ENCODE results near the gene MAP4K3. TPM values are rescaled to one million over a fixed set of nuclear protein-coding genes. Genes with fewer than 3 reads are reported as not detected.
A peak's percentile ranks its signal among the peaks of the same experiment; 100 is the strongest.

MAP4K3 gene
- total RNA-seq, 1 donor from 2014 or later, result 58.1 TPM

DNA sequence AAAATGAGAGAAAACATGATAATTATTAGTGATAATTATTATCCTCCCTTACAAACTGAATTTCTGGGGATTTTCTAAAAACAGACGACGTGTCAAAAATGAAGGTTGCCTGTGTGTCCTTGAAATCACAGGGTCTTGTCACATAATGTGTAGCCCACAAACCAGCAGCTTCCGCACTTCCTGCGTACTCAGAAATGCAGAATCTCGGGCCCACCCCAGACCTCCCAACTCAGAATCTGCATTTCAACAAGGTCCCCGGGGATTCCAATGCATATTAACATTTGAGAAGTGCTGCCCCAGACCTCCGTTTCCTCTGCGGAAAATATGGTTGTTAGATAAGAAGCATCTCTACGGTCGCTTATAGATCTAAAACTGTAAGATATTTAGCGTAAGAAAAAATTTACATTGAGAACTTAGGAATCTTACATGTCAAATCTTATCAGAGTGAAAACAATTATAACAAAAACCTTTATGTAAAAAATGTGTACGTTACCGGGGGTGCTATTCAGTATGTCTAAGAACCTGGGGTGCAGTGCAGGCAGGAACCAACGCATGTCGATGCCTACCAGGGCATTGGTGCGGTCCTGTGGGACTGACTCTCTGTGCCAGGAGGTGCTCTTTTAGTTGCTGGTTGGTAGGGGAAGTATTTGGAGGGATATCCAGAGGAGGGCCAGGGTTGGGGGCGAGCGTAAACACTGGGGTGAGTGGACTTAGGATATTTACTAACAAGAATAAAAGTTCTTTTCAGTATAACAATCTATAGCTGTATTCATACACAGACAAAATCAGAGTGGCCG is 208.5 kb downstream of the MAP4K3 start:
- H3K27me3 ChIP-seq (ENCODE audit: insufficient read depth, low read length), result no peaks in the 10 kb centered on the region
- H3K4me3 ChIP-seq (ENCODE audit: insufficient read depth, low read depth, low read length), result peak overlapping the region; percentile 30
- Mint-ChIP-seq H3K27ac (ENCODE audit: unreplicated experiment) (peak overlapping the region; percentile 69), H3K4me1 (ENCODE audit: low read depth, unreplicated experiment) (peaks cover 11% of the 10 kb centered on the region), H3K27me3 (ENCODE audit: low read depth, unreplicated experiment) (no peaks in the 10 kb centered on the region), H3K9me3 (ENCODE audit: unreplicated experiment) (no peaks in the 10 kb centered on the region), H3K4me3 (ENCODE audit: unreplicated experiment) (peak overlapping the region; percentile 67), H3K36me3 (ENCODE audit: low read depth, unreplicated experiment) (no peaks in the 10 kb centered on the region)
- TF ChIP-seq, protein P1, sequence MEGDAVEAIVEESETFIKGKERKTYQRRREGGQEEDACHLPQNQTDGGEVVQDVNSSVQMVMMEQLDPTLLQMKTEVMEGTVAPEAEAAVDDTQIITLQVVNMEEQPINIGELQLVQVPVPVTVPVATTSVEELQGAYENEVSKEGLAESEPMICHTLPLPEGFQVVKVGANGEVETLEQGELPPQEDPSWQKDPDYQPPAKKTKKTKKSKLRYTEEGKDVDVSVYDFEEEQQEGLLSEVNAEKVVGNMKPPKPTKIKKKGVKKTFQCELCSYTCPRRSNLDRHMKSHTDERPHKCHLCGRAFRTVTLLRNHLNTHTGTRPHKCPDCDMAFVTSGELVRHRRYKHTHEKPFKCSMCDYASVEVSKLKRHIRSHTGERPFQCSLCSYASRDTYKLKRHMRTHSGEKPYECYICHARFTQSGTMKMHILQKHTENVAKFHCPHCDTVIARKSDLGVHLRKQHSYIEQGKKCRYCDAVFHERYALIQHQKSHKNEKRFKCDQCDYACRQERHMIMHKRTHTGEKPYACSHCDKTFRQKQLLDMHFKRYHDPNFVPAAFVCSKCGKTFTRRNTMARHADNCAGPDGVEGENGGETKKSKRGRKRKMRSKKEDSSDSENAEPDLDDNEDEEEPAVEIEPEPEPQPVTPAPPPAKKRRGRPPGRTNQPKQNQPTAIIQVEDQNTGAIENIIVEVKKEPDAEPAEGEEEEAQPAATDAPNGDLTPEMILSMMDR (IDR thresholded peaks at IDR 0.05; ENCODE audit: insufficient read depth, low read depth, low read length), result no peak
- TF ChIP-seq EZH2 (IDR thresholded peaks at IDR 0.05; ENCODE audit: insufficient read depth, low read length), result no peak
- H3K27ac ChIP-seq (ENCODE audit: low read depth, low read length), result no peak overlapping the region
- no peaks in the 10 kb centered on the region for H3K4me1 ChIP-seq (ENCODE audit: insufficient read depth, low read length)
- H3K9me3 ChIP-seq (ENCODE audit: insufficient read depth, low read depth, low read length), result no peaks in the 10 kb centered on the region
- FAIRE-seq, result no peak
- H3K4me2 ChIP-seq (ENCODE audit: low read length), result peak overlapping the region; percentile 77
- peak overlapping the region; percentile 36 for H2AFZ ChIP-seq (ENCODE audit: low read depth, low read length)
- DNase-seq (ENCODE audit: low read depth), result no peak
- H3K79me2 ChIP-seq (ENCODE audit: insufficient read depth, low read length), result no peaks in the 10 kb centered on the region
- H3K36me3 ChIP-seq (ENCODE audit: insufficient read depth, low read length), result no peaks in the 10 kb centered on the region
- H4K20me1 ChIP-seq (ENCODE audit: insufficient read depth, low read length), result no peaks in the 10 kb centered on the region
- H3K9ac ChIP-seq (ENCODE audit: low read length), result peak overlapping the region; percentile 45

DNA sequence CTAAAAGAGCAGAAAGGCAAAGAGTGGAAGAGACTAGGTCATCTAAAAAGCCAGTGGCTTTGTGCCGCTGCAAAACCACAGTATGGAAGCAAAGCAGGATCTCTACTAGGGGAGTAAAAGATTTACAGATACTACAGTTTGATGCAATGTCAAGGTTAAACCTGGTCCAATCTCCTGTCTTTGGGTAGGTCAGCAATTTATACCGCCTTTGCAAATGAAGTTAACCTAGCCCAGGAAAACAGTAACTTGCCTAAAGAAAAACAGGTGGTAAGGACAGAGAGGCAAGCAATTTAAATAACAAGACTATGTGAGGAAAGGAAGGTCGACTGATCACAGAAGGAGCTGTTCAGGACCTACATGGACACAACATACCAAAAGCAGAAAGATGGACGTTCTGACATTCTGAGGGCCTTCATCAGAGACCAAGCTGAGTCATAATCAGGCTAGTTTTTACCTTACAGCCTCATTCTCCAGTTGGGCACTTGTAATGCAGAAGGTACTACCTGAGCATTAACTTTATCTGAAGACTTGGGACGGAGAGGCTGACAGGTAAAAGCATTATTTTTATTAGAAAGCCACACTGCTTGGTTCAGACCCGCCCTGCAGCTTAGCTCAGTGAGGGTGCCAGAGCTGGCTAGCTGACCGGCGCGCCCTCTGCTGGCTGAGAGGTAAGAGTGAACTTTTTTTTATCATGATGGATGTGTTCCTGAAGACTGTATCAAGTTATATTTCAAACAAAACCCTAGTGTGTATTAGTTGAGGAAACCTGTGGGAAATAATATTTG is 209.3 kb downstream of the MAP4K3 start:
- Mint-ChIP-seq H3K27me3 (ENCODE audit: low read depth, unreplicated experiment) (no peaks in the 10 kb centered on the region), H3K27ac (ENCODE audit: unreplicated experiment) (peak overlapping the region; percentile 69), H3K36me3 (ENCODE audit: low read depth, unreplicated experiment) (no peaks in the 10 kb centered on the region), H3K4me3 (ENCODE audit: unreplicated experiment) (peak overlapping the region; percentile 67), H3K9me3 (ENCODE audit: unreplicated experiment) (no peaks in the 10 kb centered on the region), H3K4me1 (ENCODE audit: low read depth, unreplicated experiment) (peaks cover 11% of the 10 kb centered on the region)
- TF ChIP-seq, protein P1 (IDR thresholded peaks at IDR 0.05; ENCODE audit: insufficient read depth, low read depth, low read length), result peak; percentile 83
- TF ChIP-seq EZH2 (IDR thresholded peaks at IDR 0.05; ENCODE audit: insufficient read depth, low read length), result no peak
- H2AFZ ChIP-seq (ENCODE audit: low read depth, low read length), result peak overlapping the region; percentile 11
- H3K36me3 ChIP-seq (ENCODE audit: insufficient read depth, low read length), result no peaks in the 10 kb centered on the region
- H3K27me3 ChIP-seq (ENCODE audit: insufficient read depth, low read length), result no peaks in the 10 kb centered on the region
- H3K79me2 ChIP-seq (ENCODE audit: insufficient read depth, low read length), result no peaks in the 10 kb centered on the region
- FAIRE-seq (no peak), DNase-seq (ENCODE audit: low read depth) (peak; percentile 23)
- H4K20me1 ChIP-seq (ENCODE audit: insufficient read depth, low read length), result no peaks in the 10 kb centered on the region
- no peak overlapping the region for H3K27ac ChIP-seq (ENCODE audit: low read depth, low read length)
- peak overlapping the region; percentile 77 for H3K4me2 ChIP-seq (ENCODE audit: low read length)
- no peaks in the 10 kb centered on the region for H3K9me3 ChIP-seq (ENCODE audit: insufficient read depth, low read depth, low read length)
- peak overlapping the region; percentile 30 for H3K4me3 ChIP-seq (ENCODE audit: insufficient read depth, low read depth, low read length)
- peak overlapping the region; percentile 45 for H3K9ac ChIP-seq (ENCODE audit: low read length)
- H3K4me1 ChIP-seq (ENCODE audit: insufficient read depth, low read length), result no peaks in the 10 kb centered on the region

Measured in astrocyte (in vitro differentiated cells and primary cell).